Dermis microvascular lymphatic vessel endothelial cell (primary cell): ENCODE measurements around the gene MSI2. TPM values are rescaled to one million over a fixed set of nuclear protein-coding genes. Genes with fewer than 3 reads are reported as not detected.

Source experiments
- DNase-seq, 2 donors: peaks; one replicate each; pipeline versions ENCODE4 v3.0.0 to v3.0.0-alpha.2; 2010; ENCODE audit warnings: low read depth in 2 of 2
- total RNA-seq: library from RNA; depleted of rRNA; stranded (reverse); fragments of >200 nt; gene quantifications from 2 replicates; pipeline ENCODE4 v1.2.1, GENCODE V29; 2014

Gene MSI2
- total RNA-seq, 1 donor from 2014 or later: 7.4 TPM

DNA sequence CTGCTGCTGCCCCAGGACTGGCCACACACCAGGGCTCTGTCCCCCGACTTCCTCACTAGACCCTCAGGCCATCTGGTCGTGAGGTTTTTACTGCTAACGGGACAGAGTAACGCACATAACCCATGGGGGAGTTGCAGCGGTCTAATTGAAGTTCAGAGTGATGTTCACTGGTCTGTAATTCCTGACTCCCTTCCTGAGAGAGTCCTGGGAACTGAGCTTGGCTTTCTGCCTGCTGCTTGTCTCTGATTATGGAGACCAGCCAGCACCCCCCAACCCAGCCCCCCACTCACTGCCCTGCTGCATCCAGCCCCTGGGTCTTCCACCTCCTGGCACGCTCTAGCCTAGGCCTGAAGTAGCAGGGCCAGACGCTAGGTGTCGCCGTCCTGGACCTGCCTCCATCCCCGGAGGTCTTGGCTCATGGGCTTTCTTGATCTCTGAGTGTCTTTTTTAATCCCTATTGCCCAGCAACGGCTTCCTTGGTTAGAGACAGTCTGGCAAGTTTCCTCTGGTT is 295.8 kb downstream of the MSI2 start:
- DNase-seq: peak in 1 of 2 donors; percentile 18

DNA sequence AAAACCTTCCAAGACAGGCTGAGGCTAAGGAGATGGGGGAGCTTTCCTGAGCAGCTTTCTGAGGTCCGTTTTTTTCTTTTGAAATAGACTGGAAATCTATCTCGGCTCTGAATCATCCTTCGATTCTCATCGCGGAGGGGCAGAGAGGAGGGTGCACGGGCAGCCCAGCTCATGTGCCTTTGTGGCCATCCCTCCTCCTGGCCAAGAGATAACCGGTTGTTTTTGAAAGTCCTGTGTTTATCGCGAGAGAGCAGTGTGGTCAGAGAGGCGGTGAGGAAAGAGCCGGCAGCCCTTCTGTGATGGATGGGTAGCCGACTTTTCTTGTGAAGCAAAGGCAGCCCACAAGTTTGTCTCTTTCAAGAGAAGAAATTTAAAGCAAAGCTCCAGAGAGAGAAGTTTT is 297.2 kb downstream of the MSI2 start:
- DNase-seq: no peak

DNA sequence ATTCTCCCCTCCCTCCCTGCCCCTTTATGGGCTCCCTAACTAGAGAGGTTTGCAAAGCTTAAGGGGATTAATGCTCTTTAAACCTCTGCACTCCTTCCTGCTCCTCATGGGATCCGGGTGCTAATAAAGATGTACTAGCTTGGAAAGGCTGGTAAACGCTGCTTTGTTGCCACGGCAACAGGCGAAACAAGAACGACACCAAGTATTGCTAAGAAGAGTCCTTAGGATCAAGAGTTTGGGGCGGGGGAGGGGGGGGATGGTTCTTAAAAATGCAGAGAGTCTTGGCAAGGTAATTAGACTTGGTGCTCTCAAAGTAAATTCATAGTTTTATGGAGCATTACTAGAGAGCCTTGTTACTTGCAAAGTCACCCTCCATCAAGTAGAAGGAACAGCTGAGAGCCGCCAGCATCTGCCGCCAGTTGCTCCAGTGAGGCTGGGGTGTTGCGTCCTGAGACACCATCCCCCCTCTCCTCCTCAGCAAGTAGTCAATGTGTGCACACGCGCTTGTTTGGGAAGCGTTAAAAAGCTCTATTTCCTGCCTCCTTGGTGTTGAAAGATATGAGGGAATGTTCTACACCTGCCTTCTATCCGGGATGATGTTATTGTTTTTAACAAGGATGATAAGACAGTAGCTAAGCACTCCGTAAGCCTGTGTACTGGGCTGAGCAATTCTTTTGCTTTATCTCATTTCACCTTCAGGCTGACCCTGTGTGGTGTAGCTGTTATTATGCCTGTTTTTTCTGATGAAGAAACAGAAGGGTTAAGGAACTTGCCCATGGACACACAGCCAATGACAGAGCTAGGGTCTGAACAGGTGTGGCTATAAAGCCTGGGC is 297.9 kb downstream of the MSI2 start:
- peak in 1 of 2 donors; percentile 7 for DNase-seq

DNA sequence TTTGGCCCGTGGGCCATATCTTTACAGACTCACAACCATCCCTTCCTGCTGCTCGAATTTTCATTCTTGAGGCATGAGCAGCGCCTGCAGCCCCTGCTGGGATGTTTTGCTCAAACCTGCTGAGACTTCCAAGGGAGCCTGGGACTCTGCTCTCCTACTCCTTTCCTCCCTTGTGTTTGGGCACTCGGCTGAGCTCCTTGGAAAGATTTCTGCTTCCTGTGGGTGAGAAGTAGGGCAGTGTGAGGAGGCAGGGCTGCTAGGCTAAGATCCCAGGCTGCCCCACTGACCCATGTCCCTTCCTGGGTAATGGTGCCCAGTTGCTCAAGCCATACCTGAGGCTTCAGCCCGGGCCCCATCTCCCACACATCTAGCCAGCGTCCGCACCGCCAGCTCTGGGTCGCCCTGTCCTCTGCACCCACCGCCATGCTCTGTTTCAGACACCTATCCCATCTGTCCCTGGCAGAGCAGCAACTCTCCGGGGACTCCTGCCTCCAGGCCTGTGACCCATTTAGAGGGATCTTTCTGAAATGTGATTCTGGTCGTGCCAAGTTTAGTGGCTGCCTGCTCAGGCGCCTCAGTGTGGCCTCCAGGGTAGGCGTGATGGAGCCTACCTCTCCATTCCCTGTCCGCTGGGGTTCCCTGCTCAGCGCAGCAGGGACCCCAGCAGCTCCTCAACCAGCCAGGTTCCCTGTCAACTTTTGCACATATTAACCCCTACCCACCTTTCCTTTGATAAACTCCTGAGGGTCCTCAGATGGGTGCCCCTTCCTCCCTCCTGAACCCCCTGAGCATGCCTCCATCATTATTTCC is 298.7 kb downstream of the MSI2 start:
- no peak for DNase-seq

DNA sequence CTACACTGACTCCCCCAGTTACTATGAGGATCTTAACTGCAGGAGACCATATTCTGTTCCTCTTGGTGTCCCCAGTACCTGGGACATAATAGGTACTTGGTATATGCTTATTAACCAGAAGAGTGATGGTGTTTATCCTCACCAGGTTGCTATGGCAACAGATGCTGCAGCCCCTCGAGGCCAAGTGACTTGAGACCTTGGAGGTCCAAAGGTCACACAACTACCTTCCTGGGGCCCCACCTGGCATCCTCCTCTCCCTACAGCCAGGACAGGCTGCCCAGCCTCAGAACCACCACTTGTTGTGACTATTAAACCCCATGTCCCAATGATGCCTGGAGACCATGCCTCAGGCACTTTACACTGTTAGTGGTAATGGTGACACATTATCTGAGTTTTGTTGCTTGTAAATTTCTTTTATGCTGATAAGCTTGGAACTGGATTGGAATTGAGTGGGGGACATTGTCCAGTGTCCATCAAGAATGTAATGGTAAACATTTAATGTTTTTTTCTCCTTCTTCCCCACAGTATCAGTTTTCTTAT is 299.4 kb downstream of the MSI2 start:
- DNase-seq: no peak

DNA sequence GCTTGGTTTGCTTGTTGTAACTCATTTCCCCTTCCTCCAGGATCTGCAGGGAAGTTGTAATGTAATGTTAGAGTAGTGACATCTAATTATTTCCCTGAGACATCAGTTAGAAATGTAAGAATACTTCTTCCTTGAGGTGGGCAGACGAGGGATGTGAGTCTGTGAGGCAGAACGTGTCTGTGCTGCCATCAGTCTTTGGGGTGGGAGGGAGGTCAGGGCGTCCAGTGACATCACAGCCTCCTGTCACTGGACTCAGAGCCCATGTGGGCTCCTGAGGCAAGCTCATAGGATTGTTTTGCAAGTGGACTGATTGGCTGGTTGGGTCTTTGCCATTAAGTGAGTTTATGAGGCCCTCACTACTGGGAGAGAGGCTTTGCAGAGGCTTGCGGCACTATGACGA is 300.0 kb downstream of the MSI2 start:
- no peak for DNase-seq

DNA sequence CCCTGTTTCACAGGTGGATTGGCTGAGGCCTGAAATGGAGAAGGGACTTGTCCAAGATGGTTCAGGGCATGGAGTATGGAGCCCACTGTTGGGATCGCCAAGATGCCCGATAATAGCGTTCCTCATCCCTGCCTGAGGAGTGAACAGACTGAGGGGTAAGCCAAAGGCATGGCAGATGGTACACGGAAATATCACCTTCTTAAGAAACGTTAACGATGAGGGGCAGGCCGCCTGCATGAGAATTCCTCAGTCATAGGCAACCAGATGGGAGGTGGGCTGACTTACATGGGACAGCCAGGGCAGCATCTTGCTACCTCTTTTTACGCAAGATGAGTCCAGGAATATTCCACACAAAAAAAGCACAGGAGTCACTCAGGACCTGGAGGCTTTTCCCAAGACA is 300.7 kb downstream of the MSI2 start:
- DNase-seq: no peak

DNA sequence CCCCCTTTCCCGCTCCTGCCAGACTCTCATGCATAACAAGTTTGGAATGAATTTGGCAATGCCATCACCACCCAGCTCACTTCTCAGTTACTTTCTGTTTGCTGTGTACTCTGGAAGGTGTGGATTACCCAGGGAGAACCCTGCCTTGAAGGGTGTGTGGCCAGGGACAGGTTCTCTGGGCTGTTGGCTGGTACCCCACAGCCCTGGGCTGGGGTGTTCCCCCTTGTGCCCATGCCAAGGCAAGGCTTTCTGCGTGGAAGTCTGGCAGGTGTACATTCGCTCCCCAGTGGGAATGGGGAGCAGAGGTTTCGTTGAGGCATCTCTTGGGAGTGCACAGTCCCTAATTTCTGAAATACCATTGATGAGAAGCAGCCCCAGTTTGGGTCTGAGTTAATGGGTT is 301.1 kb downstream of the MSI2 start:
- no peak for DNase-seq

DNA sequence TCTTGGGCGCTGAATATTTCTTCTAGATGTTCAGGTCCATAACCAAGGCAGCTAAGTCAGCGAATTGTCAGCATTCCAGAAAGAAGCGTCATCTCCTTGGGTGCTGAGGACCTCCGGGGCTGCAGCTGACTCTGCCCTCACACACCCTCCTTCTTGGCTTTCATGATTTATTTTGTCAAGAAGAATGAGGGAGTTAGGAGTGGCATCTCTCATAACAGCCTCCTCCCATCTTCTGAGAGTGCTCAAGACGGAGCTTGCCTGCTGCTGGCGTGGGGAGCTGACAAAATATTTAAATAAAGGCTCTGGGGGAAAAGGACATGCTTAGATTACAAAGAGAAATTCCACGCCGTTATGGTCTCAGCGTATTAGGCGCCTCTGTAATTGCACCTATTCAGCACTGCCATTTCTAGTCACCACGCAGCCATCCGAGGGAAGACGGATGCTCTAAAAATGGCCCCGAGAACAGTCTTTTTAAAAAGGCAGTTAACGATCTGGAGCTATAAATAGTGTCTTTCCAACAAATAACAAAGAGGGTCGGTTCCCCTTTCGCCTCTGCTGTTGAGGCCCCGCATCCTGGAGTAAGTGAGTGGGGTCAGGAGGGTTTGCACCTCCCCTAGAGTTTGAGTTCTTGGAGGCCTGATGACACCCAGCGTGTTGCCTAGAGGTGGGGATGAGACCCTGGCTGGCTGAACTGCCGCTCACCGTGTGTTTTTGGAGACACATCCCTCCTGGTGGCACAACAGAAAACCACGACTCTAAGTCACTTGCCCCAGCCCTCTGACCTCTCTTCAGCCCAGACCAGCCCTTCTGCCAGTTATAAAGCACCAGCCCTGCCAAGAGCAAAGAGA is 301.7 kb downstream of the MSI2 start:
- DNase-seq: no peak

DNA sequence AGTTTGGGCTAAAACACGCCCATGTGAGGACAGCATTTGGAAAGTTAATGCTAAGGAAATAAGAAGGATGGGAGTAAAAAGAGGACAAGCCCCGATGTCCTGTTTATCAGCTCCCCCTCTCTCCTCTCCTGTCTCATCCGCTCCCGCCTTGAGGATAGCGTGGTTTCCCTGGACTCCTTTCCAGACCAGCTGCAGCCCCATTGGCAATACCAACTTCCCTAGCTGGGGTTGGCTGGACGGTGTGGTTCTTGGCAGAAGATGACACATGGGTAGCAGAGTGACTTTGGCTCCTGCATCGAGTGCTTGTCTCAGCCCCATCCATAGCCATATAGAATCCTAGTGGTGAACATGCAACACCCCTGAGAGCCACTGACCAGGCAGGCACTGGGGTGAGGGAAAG is 302.9 kb downstream of the MSI2 start:
- DNase-seq: no peak

DNA sequence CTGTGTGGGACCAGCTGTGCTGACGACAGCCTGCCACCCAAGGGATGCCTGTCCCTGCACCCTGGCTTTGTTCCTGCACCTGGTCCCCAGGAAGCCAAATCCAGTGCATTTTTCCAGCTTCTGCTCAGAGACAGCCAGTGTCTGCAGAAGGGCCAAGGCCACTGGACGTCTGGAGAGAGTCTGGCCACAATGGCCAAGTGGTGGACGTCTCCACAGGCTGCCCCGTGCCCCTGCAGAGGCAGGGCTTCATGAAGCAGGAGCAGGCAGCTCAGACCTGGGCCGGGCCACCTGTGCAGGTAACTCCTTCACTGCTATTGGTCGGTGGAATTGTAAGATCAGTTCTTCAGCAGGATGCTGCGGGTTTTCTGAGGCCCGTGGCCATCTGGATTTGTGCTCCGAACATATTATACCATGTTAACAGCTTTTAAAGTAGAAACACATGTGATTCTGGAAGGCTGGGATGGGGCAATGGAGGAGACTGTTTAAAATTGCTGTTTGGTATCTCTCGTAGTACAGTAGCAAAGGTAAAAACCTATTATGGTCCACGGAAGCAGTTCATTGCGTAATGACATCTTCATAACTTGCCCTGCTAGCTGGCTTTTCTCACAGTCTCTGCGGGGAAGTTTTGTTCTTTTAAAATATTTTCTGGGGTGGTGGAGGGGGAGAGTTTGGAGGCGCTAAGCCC is 303.5 kb downstream of the MSI2 start:
- DNase-seq: no peak

DNA sequence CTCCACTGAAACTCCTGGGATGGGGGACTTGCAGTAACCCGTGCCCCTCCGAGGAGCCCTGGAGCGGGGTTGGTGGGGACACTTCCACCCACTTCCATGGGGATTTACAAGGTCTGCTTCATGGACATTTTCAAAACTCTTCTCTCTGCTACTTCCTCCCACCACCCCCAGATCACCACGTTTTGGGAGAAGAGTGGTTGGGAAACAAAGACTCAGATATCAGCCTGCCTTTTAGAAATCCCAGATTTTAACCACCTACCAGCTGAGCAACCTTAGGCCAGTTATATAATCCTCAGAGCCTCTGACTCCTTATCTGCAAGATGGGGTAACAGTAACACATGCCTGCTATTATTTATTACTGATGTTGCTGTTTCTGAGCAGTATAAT is 304.0 kb downstream of the MSI2 start:
- no peak for DNase-seq

DNA sequence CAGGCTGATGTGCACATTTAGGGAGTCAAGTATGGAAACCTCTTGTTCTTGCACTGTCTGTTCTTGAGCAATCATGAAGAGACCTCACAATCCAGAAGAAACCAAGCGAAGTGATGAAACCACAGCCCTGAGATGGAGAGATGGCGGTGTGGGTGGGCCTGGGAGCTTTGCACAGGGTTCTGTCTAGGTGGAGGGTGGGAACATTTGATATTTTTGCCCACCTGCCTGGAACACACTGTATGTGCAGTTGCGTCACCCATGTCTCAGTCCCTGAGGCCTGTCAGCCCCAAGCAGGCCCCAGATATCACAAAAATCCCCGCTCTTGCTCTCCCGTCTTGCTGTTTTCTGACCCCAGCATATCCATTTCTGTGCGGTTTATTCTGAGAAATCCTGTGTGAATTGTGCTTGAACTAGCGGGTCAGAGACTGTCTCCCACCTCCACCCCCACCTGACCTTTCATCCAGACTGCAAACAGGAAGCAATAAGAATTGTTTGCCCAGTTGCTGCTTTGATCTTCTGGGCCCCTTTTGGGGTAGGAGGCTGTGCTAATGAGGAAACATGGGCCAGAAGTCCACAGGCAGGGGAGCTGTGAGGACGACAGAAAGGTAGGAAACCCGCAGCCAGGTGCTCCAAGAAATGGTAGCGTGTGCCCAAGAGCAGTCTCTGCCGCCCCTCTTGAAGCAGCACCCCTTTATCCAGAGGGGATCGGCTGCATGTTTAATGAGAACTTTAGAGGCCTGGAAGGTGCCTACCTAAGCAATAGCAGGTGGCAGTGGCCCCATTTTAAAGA is 304.9 kb downstream of the MSI2 start:
- DNase-seq: no peak

DNA sequence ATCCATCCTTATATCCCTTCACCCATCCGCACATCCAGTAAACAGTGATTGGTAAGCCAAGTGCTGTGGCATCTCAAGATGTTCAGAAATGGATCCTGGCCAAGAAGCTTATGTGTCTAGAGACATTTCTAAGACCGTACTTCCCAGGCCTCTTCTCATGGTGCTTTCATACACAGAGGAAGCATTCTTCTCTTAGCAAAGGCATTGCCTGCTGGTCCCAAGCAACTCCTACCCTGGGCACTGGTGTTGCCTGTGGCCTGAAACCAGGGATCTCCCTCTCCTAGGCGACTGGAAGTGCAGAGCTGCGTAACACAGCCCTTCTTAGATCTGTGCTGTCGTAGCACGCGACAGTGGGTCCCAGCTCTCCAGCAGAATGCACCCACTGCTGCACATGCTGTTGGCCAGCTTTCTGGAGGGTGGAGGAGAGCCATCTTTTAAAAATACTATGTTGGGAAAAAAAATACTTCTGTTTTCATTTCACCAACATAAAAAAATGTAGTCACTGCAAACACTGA is 305.9 kb downstream of the MSI2 start:
- no peak for DNase-seq

DNA sequence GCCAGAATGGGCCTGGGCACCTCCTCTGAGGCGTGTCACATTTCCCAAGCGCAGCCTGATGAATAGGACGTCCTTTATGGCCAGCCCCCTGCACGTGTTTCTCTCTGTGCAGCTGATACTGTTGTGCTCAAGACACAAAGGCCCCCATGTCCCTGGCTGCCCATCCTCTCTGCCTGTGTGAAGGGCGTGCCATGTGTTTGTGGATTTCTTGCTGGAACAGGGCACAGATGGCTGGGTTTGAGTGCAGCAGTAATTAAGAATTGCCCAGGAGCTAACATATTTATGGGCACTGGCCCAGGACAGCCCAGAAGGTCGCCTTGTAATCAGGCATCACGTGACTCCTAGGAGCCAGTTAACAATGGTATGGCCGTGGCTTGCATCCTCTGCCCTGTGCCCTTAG is 307.6 kb downstream of the MSI2 start:
- DNase-seq: no peak

DNA sequence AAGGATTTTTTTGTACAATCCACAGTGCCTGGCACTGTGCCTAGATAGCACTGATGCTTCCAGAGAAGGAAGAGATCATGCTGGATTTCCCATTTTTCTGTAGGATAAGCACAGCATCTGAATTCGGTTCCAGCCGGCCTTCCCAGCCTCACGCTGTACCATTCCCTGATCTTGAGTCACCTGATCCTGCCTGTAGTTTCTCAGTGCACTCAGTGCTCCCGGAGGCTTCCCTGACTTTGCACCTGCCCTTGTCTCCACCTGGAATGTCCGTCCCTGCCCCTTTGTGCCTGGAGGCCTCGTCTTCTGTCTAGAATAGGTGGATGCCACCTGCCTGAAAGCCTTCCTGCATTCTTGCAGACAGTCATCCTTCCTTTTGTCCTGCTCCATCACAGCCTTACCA is 308.9 kb downstream of the MSI2 start:
- no peak for DNase-seq

DNA sequence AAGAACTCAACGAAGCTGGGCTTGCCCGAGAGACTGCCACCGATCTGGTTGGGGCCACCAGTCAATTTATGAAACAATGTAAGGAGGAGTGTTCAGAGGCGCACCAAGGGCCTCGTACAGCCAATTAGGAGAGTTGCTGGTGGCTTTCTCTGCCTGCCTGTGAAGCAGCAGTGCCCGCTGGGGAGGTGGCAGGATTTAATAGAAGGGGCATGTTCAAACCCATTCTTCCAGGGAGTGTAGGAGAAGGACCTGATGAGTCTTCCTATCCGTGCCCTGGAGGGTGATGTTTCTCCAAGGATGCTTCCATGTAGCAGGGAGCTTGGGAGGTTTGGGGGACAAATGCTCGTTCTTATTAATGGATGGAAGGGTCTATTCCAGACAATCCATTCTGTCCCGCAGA is 310.4 kb downstream of the MSI2 start:
- no peak for DNase-seq

DNA sequence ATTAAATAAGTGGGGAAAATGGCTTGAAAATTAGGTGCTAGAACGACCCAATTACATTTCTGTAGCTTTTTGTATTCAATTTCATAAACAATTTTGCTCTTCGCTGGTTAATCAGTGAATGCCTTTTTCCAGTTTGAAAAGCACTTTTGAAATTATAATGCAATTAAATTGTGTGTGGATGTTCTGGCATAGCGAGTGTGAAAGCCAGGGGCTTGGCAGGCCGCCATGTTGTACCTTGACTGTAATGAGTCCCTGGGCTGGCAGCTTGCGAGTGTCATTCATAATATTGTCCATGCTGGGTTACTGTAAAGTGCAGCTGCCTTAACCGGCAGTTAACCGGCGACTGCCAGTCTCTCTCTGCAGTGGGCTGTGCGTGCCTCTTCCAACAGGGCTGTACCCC is 310.9 kb downstream of the MSI2 start:
- no peak for DNase-seq

DNA sequence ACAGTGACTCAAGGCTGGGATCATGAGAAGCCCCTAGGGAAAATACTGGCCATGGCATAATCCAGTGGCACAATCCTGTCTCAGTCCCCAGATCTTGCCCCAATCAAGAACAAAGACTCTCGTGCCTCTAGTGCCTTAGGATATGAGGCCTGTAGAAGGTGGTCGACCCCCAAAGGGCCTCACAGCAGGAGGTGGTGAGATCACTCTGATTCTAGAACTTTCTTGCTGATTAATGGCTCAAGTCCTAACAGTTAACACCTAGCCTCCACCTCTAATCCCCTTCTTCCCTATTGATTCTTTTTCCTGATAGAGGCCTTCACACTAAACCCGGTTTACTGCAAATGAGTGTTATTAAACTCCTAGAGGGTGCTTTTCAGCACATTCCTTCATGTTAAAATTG is 312.0 kb downstream of the MSI2 start:
- no peak for DNase-seq

DNA sequence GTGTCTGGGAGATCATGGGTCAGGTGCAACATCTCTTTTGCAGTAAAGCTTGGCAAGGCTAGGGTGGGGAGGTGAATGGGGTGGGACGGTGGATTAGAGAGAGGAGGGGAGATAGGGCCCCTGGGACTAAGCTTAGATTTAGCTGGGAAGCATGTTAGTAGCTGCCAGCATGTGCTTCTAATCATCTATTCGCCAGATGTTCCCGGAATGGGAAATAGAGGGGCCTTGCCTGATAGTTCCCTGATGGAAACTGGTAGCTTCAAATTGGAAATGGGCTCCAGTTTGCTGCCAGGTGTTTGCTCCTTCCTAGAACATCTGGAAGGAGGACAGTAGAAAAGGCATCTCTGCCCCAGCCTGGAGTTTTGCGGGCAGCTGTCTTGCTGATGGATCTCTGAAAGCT is 312.7 kb downstream of the MSI2 start:
- DNase-seq: no peak
